ENCODE measurements around the gene CD99L2. TPM values are rescaled to one million over a fixed set of nuclear protein-coding genes. Genes with fewer than 3 reads are reported as not detected.

The CD99L2 gene
- total RNA-seq, 2 donors from 2014 or later = 22.1 to 28.7 TPM

- intact Hi-C loops (cut with DNase I) = no loop called here
- no peak for TF ChIP-seq CTCF (IDR thresholded peaks at IDR 0.05)
- TF ChIP-seq POLR2A (IDR thresholded peaks at IDR 0.05) = no peak
- ATAC-seq (no peak), DNase-seq (no peak)
- H3K4me3 ChIP-seq = no peak overlapping the region
- H3K4me1 ChIP-seq = no peaks in the 10 kb centered on the region
- no peaks in the 10 kb centered on the region for H3K9me3 ChIP-seq
- H3K36me3 ChIP-seq (replicated peaks in 1 of 2; ENCODE audit: insufficient read depth in 1 of 2, low read depth in 2 of 2) = no peaks in the 10 kb centered on the region
- H3K27me3 ChIP-seq = no peaks in the 10 kb centered on the region
- 92 to 100% methylated on average over 1 of the region's 1 CpG for WGBS, 2 donors
- H3K27ac ChIP-seq = no peak overlapping the region
These were observed 108.4 kb downstream of the CD99L2 start for GRCh38 chrX:150790021-150790420.

GRCh38 chrX:150781677-150782076 is 116.8 kb downstream of the CD99L2 start:
- no peak overlapping the region for H3K4me3 ChIP-seq
- no peak for TF ChIP-seq POLR2A (IDR thresholded peaks at IDR 0.05)
- no peaks in the 10 kb centered on the region for H3K27me3 ChIP-seq
- H3K36me3 ChIP-seq (replicated peaks in 1 of 2; ENCODE audit: insufficient read depth in 1 of 2, low read depth in 2 of 2) = no peaks in the 10 kb centered on the region
- DNase-seq = no peak
- H3K4me1 ChIP-seq = no peaks in the 10 kb centered on the region
- ATAC-seq = no peak
- H3K27ac ChIP-seq = no peak overlapping the region
- WGBS, 2 donors = 81 to 100% methylated on average over 3 to 6 of the region's 10 CpGs
- intact Hi-C loops (cut with DNase I) = no loop called here
- no peaks in the 10 kb centered on the region for H3K9me3 ChIP-seq

GRCh38 chrX:150779385-150779784 is 119.1 kb downstream of the CD99L2 start:
- intact Hi-C loops (cut with DNase I) = no loop called here
- no peak overlapping the region for H3K27ac ChIP-seq
- 70 to 86% methylated on average over 8 of the region's 8 CpGs for WGBS, 2 donors
- no peaks in the 10 kb centered on the region for H3K4me1 ChIP-seq
- no peak for TF ChIP-seq POLR2A (IDR thresholded peaks at IDR 0.05)
- TF ChIP-seq CTCF (IDR thresholded peaks at IDR 0.05) = no peak
- ATAC-seq = no peak
- H3K4me3 ChIP-seq = no peak overlapping the region
- H3K36me3 ChIP-seq (replicated peaks in 1 of 2; ENCODE audit: insufficient read depth in 1 of 2, low read depth in 2 of 2) = no peaks in the 10 kb centered on the region
- H3K9me3 ChIP-seq = no peaks in the 10 kb centered on the region
- no peak for DNase-seq
- H3K27me3 ChIP-seq = no peaks in the 10 kb centered on the region

GRCh38 chrX:150777328-150777992 is 121.0 kb downstream of the CD99L2 start:
- 96% methylated on average over 13 of the region's 18 CpGs; no CpG with 5 or more reads in 1 of the 2 donors for WGBS, 2 donors
- ATAC-seq = no peak

More at GRCh38 chrX:150777328-150777992, 121.0 kb downstream of the CD99L2 start:
- H3K9me3 ChIP-seq = no peaks in the 10 kb centered on the region
- TF ChIP-seq POLR2A (IDR thresholded peaks at IDR 0.05) (no peak), CTCF (IDR thresholded peaks at IDR 0.05) (no peak)
- intact Hi-C loops (cut with DNase I) = no loop called here
- H3K27ac ChIP-seq = no peak overlapping the region
- no peaks in the 10 kb centered on the region for H3K27me3 ChIP-seq
- no peak overlapping the region for H3K4me3 ChIP-seq
- no peaks in the 10 kb centered on the region for H3K36me3 ChIP-seq (replicated peaks in 1 of 2; ENCODE audit: insufficient read depth in 1 of 2, low read depth in 2 of 2)
- H3K4me1 ChIP-seq = no peaks in the 10 kb centered on the region
- DNase-seq = no peak
